DOHH2 (cell line): ENCODE measurements around the gene SOX8.

Source experiments
- EZH2phosphoT487 ChIP-seq: fragments of 200-600 bp; sonication (generic); IDR thresholded peaks from 2 replicates; pipeline ENCODE4 v1.6.1; 2017; ENCODE audit warnings: borderline replicate concordance, mild to moderate bottlenecking, antibody characterized with exemption, low read length, moderate library complexity, mixed read lengths
- TF ChIP-seq, protein P1 (sequence below): fragments of 200-600 bp; sonication (generic); IDR thresholded peaks from one replicate; pipeline ENCODE4 v1.5.1; 2014; ENCODE audit warnings: antibody characterized with exemption, mild to moderate bottlenecking, low read depth, low read length; ENCODE audit not compliant: poor library complexity, severe bottlenecking

GRCh38 chr16:932831-933330 is 48.7 kb upstream of the SOX8 start:
- TF ChIP-seq, protein P1, sequence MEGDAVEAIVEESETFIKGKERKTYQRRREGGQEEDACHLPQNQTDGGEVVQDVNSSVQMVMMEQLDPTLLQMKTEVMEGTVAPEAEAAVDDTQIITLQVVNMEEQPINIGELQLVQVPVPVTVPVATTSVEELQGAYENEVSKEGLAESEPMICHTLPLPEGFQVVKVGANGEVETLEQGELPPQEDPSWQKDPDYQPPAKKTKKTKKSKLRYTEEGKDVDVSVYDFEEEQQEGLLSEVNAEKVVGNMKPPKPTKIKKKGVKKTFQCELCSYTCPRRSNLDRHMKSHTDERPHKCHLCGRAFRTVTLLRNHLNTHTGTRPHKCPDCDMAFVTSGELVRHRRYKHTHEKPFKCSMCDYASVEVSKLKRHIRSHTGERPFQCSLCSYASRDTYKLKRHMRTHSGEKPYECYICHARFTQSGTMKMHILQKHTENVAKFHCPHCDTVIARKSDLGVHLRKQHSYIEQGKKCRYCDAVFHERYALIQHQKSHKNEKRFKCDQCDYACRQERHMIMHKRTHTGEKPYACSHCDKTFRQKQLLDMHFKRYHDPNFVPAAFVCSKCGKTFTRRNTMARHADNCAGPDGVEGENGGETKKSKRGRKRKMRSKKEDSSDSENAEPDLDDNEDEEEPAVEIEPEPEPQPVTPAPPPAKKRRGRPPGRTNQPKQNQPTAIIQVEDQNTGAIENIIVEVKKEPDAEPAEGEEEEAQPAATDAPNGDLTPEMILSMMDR: no peak
- TF ChIP-seq EZH2phosphoT487: no peak
